ENCODE results near the gene QPCT. TPM values are rescaled to one million over a fixed set of nuclear protein-coding genes. Genes with fewer than 3 reads are reported as not detected.

QPCT gene
- total and polyA plus RNA-seq, 2 experiments from 2014 or later = 0.81 to 2.0 TPM

DNA sequence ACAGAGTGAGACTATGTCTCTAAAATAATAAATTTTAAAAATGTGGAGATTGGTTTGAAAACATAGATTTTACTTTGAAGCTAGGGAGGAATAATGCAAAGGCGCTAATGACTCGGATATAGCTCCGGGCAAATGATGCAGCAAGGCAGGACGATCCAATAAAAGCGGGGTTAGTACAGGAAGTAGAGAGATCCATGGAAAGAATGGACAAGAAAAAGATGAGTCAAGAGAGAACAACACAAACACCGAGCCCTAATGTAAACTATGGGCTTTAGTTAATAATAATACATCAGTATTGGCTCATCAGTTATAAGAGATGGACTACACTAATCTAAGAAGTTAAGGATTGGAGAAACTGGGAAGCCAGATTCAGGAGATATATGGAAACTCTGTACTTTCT, 74.5 kb downstream of the QPCT start:
- Histone ChIP-seq H3K9me2 (replicated peaks; ENCODE audit: insufficient read depth) (no peaks in the 10 kb centered on the region), H3K79me2 (no peaks in the 10 kb centered on the region), H3K4me1 (ENCODE audit: insufficient read depth) (peaks cover 11% of the 10 kb centered on the region), H3K9me3 (ENCODE audit: low read depth) (no peaks in the 10 kb centered on the region), H3K4me3 (no peak overlapping the region), H3K4me2 (no peak overlapping the region), H2AFZ (no peak overlapping the region), H3K27me3 (no peaks in the 10 kb centered on the region), H3K36me3 (replicated peaks; ENCODE audit: insufficient read depth, low read depth) (no peaks in the 10 kb centered on the region), H3K27ac (no peak overlapping the region), H4K20me1 (ENCODE audit: insufficient read depth, poor library complexity, severe bottlenecking) (no peaks in the 10 kb centered on the region)
- 87% methylated on average over 6 of the region's 6 CpGs for WGBS (ENCODE audit: low lambda C conversion rate, missing lambda C conversion rate)
- DNase-seq (ENCODE audit: low spot score) = no peak
- no peak for TF ChIP-seq EZH2 (IDR thresholded peaks at IDR 0.05; ENCODE audit: borderline replicate concordance)

DNA sequence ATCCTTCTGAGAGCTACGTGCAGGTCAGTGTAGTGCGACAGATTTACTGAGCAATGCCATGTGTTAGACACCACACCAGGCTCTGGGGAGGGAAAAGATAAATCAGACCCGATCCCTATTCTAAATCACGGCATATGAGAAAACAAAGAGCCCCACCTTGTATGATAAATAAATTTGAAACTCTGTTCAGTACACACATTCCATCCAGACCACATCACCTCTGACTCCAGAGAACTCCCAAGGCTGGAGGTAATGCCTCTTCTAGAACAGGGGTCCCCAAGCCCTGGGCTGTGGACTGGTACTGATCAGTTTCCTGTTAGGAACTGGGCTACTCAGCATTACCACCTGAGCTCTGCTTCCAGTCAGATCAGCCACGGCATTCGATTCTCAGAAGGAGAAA, 77.3 kb downstream of the QPCT start:
- Histone ChIP-seq H3K27ac (no peak overlapping the region), H3K4me1 (ENCODE audit: insufficient read depth) (peaks cover 5% of the 10 kb centered on the region), H4K20me1 (ENCODE audit: insufficient read depth, poor library complexity, severe bottlenecking) (no peaks in the 10 kb centered on the region), H2AFZ (no peak overlapping the region), H3K9me3 (ENCODE audit: low read depth) (no peaks in the 10 kb centered on the region), H3K36me3 (replicated peaks; ENCODE audit: insufficient read depth, low read depth) (no peaks in the 10 kb centered on the region), H3K27me3 (no peaks in the 10 kb centered on the region), H3K9me2 (replicated peaks; ENCODE audit: insufficient read depth) (no peaks in the 10 kb centered on the region), H3K79me2 (no peaks in the 10 kb centered on the region), H3K4me3 (no peak overlapping the region), H3K4me2 (no peak overlapping the region)
- TF ChIP-seq EZH2phosphoT487 (IDR thresholded peaks at IDR 0.05; ENCODE audit: low read depth, severe bottlenecking, unreplicated experiment) (no peak), EZH2 (IDR thresholded peaks at IDR 0.05; ENCODE audit: borderline replicate concordance) (no peak)
- TF ChIP-seq, protein P1, sequence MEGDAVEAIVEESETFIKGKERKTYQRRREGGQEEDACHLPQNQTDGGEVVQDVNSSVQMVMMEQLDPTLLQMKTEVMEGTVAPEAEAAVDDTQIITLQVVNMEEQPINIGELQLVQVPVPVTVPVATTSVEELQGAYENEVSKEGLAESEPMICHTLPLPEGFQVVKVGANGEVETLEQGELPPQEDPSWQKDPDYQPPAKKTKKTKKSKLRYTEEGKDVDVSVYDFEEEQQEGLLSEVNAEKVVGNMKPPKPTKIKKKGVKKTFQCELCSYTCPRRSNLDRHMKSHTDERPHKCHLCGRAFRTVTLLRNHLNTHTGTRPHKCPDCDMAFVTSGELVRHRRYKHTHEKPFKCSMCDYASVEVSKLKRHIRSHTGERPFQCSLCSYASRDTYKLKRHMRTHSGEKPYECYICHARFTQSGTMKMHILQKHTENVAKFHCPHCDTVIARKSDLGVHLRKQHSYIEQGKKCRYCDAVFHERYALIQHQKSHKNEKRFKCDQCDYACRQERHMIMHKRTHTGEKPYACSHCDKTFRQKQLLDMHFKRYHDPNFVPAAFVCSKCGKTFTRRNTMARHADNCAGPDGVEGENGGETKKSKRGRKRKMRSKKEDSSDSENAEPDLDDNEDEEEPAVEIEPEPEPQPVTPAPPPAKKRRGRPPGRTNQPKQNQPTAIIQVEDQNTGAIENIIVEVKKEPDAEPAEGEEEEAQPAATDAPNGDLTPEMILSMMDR (IDR thresholded peaks at IDR 0.05; ENCODE audit: poor library complexity) = no peak
- 84% methylated on average over 6 of the region's 6 CpGs for WGBS (ENCODE audit: low lambda C conversion rate, missing lambda C conversion rate)
- no peak for DNase-seq (ENCODE audit: low spot score)

- no peak overlapping the region for H2AFZ ChIP-seq
- no peak for DNase-seq (ENCODE audit: low spot score)
- H3K9me2 ChIP-seq (replicated peaks; ENCODE audit: insufficient read depth) = no peaks in the 10 kb centered on the region
- H3K27ac ChIP-seq = no peak overlapping the region
- 87% methylated on average over 4 of the region's 4 CpGs for WGBS (ENCODE audit: low lambda C conversion rate, missing lambda C conversion rate)
- H3K79me2 ChIP-seq = no peaks in the 10 kb centered on the region
- H3K4me3 ChIP-seq = no peak overlapping the region
- H3K9me3 ChIP-seq (ENCODE audit: low read depth) = no peaks in the 10 kb centered on the region
- no peaks in the 10 kb centered on the region for H3K27me3 ChIP-seq
- H4K20me1 ChIP-seq (ENCODE audit: insufficient read depth, poor library complexity, severe bottlenecking) = no peaks in the 10 kb centered on the region
- H3K4me2 ChIP-seq = no peak overlapping the region
- TF ChIP-seq, protein P1 (IDR thresholded peaks at IDR 0.05; ENCODE audit: poor library complexity) = no peak
- TF ChIP-seq EZH2 (IDR thresholded peaks at IDR 0.05; ENCODE audit: borderline replicate concordance) = no peak
- no peak for TF ChIP-seq EZH2phosphoT487 (IDR thresholded peaks at IDR 0.05; ENCODE audit: low read depth, severe bottlenecking, unreplicated experiment)
- H3K36me3 ChIP-seq (replicated peaks; ENCODE audit: insufficient read depth, low read depth) = no peaks in the 10 kb centered on the region
- H3K4me1 ChIP-seq (ENCODE audit: insufficient read depth) = no peaks in the 10 kb centered on the region
Measured at GRCh38 chr2:37422816-37423215, 78.4 kb downstream of the QPCT start.

Small RNA genes lying within 50 kb of the gene (small RNA-seq; reads per million reads assigned to genes)
- not detected for gene RNU6-939P

Other genes with a start within 250 kb of the QPCT start
- 35.6 and 38.4 TPM in 2 replicates for gene EIF2AK2, start 187.7 kb upstream of the QPCT start, total RNA-seq
- 22.2 and 27.8 TPM in 2 replicates for gene EIF2AK2, start 187.7 kb upstream of the QPCT start, polyA plus RNA-seq
- not detected in 2 replicates for gene SULT6B1, start 156.0 kb upstream of the QPCT start, total RNA-seq
- gene SULT6B1, start 156.0 kb upstream of the QPCT start, polyA plus RNA-seq = not detected in 2 replicates
- 11.0 and 14.8 TPM in 2 replicates for gene CEBPZOS, start 148.1 kb upstream of the QPCT start, total RNA-seq
- gene CEBPZOS, start 148.1 kb upstream of the QPCT start, polyA plus RNA-seq = 13.7 and 17.1 TPM in 2 replicates
- 40.3 and 49.7 TPM in 2 replicates for gene CEBPZ, start 113.0 kb upstream of the QPCT start, total RNA-seq
- gene CEBPZ, start 113.0 kb upstream of the QPCT start, polyA plus RNA-seq = 15.4 and 21.5 TPM in 2 replicates
- 14.7 and 17.7 TPM in 2 replicates for gene NDUFAF7, start 113.0 kb upstream of the QPCT start, total RNA-seq
- gene NDUFAF7, start 113.0 kb upstream of the QPCT start, polyA plus RNA-seq = 11.8 and 17.1 TPM in 2 replicates
- 35.9 and 36.4 TPM in 2 replicates for gene PRKD3, start 19.8 kb upstream of the QPCT start, total RNA-seq
- 17.3 and 20.7 TPM in 2 replicates for gene PRKD3, start 19.8 kb upstream of the QPCT start, polyA plus RNA-seq

Measured in hepatocyte (in vitro differentiated cells).